H9 (cell line): ENCODE data around the gene CELF4. TPM values are rescaled to one million over a fixed set of nuclear protein-coding genes. Genes with fewer than 3 reads are reported as not detected.

Experiments
- DNase-seq: peaks from one replicate; pipeline ENCODE4 v3.0.0-alpha.2; 2017
- H2AFZ ChIP-seq: one replicate; pipeline ENCODE4 v1.6.1; 2013; ENCODE audit warnings: mild to moderate bottlenecking, low read length, control low read depth, moderate library complexity
- H2AK5ac ChIP-seq: 2 replicates; pipeline ENCODE4 v1.6.1; 2013; ENCODE audit warnings: low read length, control low read depth, mixed read lengths; ENCODE audit not compliant: insufficient read length
- H2BK120ac ChIP-seq: one replicate; pipeline ENCODE4 v1.6.1; 2013; ENCODE audit warnings: low read depth, mild to moderate bottlenecking, low read length, control low read depth, inconsistent platforms; ENCODE audit not compliant: poor library complexity, severe bottlenecking
- H2BK12ac ChIP-seq: 2 replicates; pipeline ENCODE4 v1.6.1; 2013; ENCODE audit warnings: low read length, control low read depth, mixed read lengths, low read depth; ENCODE audit not compliant: insufficient read length
- H2BK15ac ChIP-seq: 2 replicates; pipeline ENCODE4 v1.6.1; 2013; ENCODE audit warnings: low read depth, low read length, control low read depth
- H2BK20ac ChIP-seq: one replicate; pipeline ENCODE4 v1.6.1; 2013; ENCODE audit warnings: low read depth, mild to moderate bottlenecking, low read length, control low read depth, inconsistent platforms; ENCODE audit not compliant: poor library complexity, severe bottlenecking
- H2BK5ac ChIP-seq: 2 replicates; pipeline ENCODE4 v1.6.1; 2013; ENCODE audit warnings: low read length, control low read depth, mixed read lengths; ENCODE audit not compliant: insufficient read length
- H3K14ac ChIP-seq: 2 replicates; pipeline ENCODE4 v1.6.1; 2013; ENCODE audit warnings: low read length, control low read depth; ENCODE audit not compliant: insufficient read depth
- H3K18ac ChIP-seq: 2 replicates; pipeline ENCODE4 v1.6.1; 2013; ENCODE audit warnings: low read depth, mild to moderate bottlenecking, mixed read lengths, low read length, control low read depth; ENCODE audit not compliant: insufficient read length
- H3K23ac ChIP-seq: 2 replicates; pipeline ENCODE4 v1.6.1; 2013; ENCODE audit warnings: low read length, control low read depth, mixed read lengths, low read depth; ENCODE audit not compliant: insufficient read length
- H3K23me2 ChIP-seq: 2 replicates; pipeline ENCODE4 v1.6.1; 2013; ENCODE audit warnings: low read depth, mild to moderate bottlenecking, mixed read lengths, low read length, control low read depth; ENCODE audit not compliant: insufficient read length, poor library complexity, severe bottlenecking
- H3K27ac ChIP-seq: 2 replicates; pipeline ENCODE4 v1.5.1; 2013; ENCODE audit warnings: low read length, control low read depth, mixed read lengths, low read depth; ENCODE audit not compliant: insufficient read length
- H3K27me3 ChIP-seq: 2 replicates; pipeline ENCODE4 v1.6.1; 2013; ENCODE audit warnings: low read length, control low read depth, inconsistent platforms; ENCODE audit not compliant: insufficient read depth
- H3K4ac ChIP-seq: 2 replicates; pipeline ENCODE4 v1.6.1; 2013; ENCODE audit warnings: low read depth, mild to moderate bottlenecking, control low read depth, inconsistent platforms, low read length, moderate library complexity
- H3K4me1 ChIP-seq: 2 replicates; pipeline ENCODE4 v1.6.1; 2013; ENCODE audit warnings: low read length, control low read depth, inconsistent platforms; ENCODE audit not compliant: insufficient read depth
- H3K4me2 ChIP-seq: 2 replicates; pipeline ENCODE4 v1.6.1; 2013; ENCODE audit warnings: low read length, control low read depth, mixed read lengths; ENCODE audit not compliant: insufficient read length, insufficient read depth
- H3K56ac ChIP-seq: 2 replicates; pipeline ENCODE4 v1.6.1; 2013; ENCODE audit warnings: low read depth, mild to moderate bottlenecking, mixed read lengths, low read length, control low read depth; ENCODE audit not compliant: insufficient read length
- H3K79me1 ChIP-seq: 2 replicates; pipeline ENCODE4 v1.6.1; 2013; ENCODE audit warnings: low read depth, mild to moderate bottlenecking, moderate library complexity, low read length, control low read depth, inconsistent platforms; ENCODE audit not compliant: insufficient read depth, poor library complexity, severe bottlenecking
- H3K79me2 ChIP-seq: 2 replicates; pipeline ENCODE4 v1.6.1; 2013; ENCODE audit warnings: low read length, control low read depth, inconsistent platforms; ENCODE audit not compliant: insufficient read depth
- H3K9ac ChIP-seq: 2 replicates; pipeline ENCODE4 v1.6.1; 2013; ENCODE audit warnings: low read length, control low read depth, mixed read lengths; ENCODE audit not compliant: insufficient read length; ENCODE audit errors: extremely low read depth
- H3K9me3 ChIP-seq: one replicate; pipeline ENCODE4 v1.6.1; 2013; ENCODE audit warnings: low read depth, low read length, inconsistent platforms; ENCODE audit not compliant: control insufficient read depth
- H3T11ph ChIP-seq: one replicate; pipeline ENCODE4 v1.6.1; 2013; ENCODE audit warnings: mild to moderate bottlenecking, low read length, control low read depth, inconsistent platforms
- H4K20me1 ChIP-seq: one replicate; pipeline ENCODE4 v1.6.1; 2013; ENCODE audit not compliant: control insufficient read depth, insufficient read length, insufficient read depth
- H4K5ac ChIP-seq: 2 replicates; pipeline ENCODE4 v1.6.1; 2013; ENCODE audit warnings: low read depth, mild to moderate bottlenecking, mixed read lengths, low read length, control low read depth; ENCODE audit not compliant: insufficient read length
- H4K8ac ChIP-seq: replicated peaks from 2 replicates; pipeline ENCODE4 v1.6.1; 2013; ENCODE audit warnings: low read length, control low read depth, mixed read lengths, low read depth; ENCODE audit not compliant: insufficient read length
- H4K91ac ChIP-seq: 2 replicates; pipeline ENCODE4 v1.6.1; 2013; ENCODE audit warnings: low read depth, mild to moderate bottlenecking, moderate library complexity, mixed read lengths, low read length, control low read depth; ENCODE audit not compliant: insufficient read length
- H3K27ac Mint-ChIP-seq, 3 experiments: 2 replicates in 2 of 3; 3 replicates in 1 of 3; pipeline ENCODE4 v1.8.0; 2020 to 2021; ENCODE audit warnings: mixed read lengths in 3 of 3, mild to moderate bottlenecking in 1 of 3, moderate library complexity in 1 of 3
- H3K27me3 Mint-ChIP-seq: 2 replicates; pipeline ENCODE4 v1.8.0; 2021; ENCODE audit warnings: low read depth, mild to moderate bottlenecking, moderate library complexity, mixed read lengths
- H3K36me3 Mint-ChIP-seq, 3 experiments: 2 replicates in 2 of 3; 3 replicates in 1 of 3; pipeline ENCODE4 v1.8.0; 2020 to 2021; ENCODE audit warnings: low read depth in 3 of 3, mixed read lengths in 3 of 3; ENCODE audit not compliant: insufficient read depth in 1 of 3
- H3K4me1 Mint-ChIP-seq, 2 experiments: 2 replicates each; pipeline ENCODE4 v1.8.0; 2020; ENCODE audit warnings: mixed read lengths in 2 of 2
- H3K4me3 Mint-ChIP-seq, 2 experiments: 2 replicates in 1 of 2; 3 replicates in 1 of 2; pipeline ENCODE4 v1.8.0; 2020 to 2021; ENCODE audit warnings: mild to moderate bottlenecking in 2 of 2, mixed read lengths in 2 of 2, moderate library complexity in 1 of 2
- H3K9me3 Mint-ChIP-seq, 2 experiments: 2 replicates in 1 of 2; 3 replicates in 1 of 2; pipeline ENCODE4 v1.8.0; 2020; ENCODE audit warnings: mild to moderate bottlenecking in 2 of 2, mixed read lengths in 2 of 2, moderate library complexity in 1 of 2
- WGBS: extraction: QIAGEN DNeasy Blood & Tissue Kit; methylation state at CpG from one replicate; pipeline ENCODE4 v1.1.7; 2013; ENCODE audit warnings: missing lambda C conversion rate, low lambda C conversion rate, mixed read lengths; ENCODE audit not compliant: insufficient read length; ENCODE audit errors: extremely low coverage; 5-methylcytosine and 5-hydroxymethylcytosine counted together
- total RNA-seq: library from RNA; stranded (reverse); gene quantifications from 2 replicates; pipeline ENCODE4 v1.2.1, GENCODE V29; 2021
- TF ChIP-seq, protein P1 (sequence below): fragments of 200-600 bp; sonication (generic); conservative IDR thresholded peaks from 3 replicates; pipeline ENCODE4 v1.8.0; 2021; ENCODE audit warnings: antibody characterized with exemption, mild to moderate bottlenecking

CELF4 gene
- total RNA-seq, 1 experiment from 2014 or later = 1.1 TPM

GRCh38 chr18:37541517-37541916, 24.1 kb downstream of the CELF4 start:
- Histone ChIP-seq H2BK120ac (no peak overlapping the region), H3T11ph (no peak overlapping the region), H4K5ac (no peak overlapping the region), H3K23me2 (peaks cover 4% of the 10 kb centered on the region), H3K27ac (no peak overlapping the region), H2AK5ac (no peak overlapping the region), H3K23ac (no peak overlapping the region), H3K4me2 (no peak overlapping the region), H2BK15ac (no peak overlapping the region), H3K4ac (no peak overlapping the region), H2BK5ac (no peak overlapping the region), H3K79me2 (no peaks in the 10 kb centered on the region), H3K56ac (no peak overlapping the region), H4K91ac (no peak overlapping the region), H4K8ac (no peak overlapping the region), H3K79me1 (no peaks in the 10 kb centered on the region), H3K9me3 (no peaks in the 10 kb centered on the region), H2BK12ac (no peak overlapping the region), H2BK20ac (no peak overlapping the region), H3K14ac (no peak overlapping the region), H3K27me3 (no peaks in the 10 kb centered on the region; the same call in 1 of the 2 replicates), H3K9ac (no peak overlapping the region), H3K18ac (no peak overlapping the region), H2AFZ (no peak overlapping the region), H4K20me1 (no peaks in the 10 kb centered on the region), H3K4me1 (peaks cover 3% of the 10 kb centered on the region; the same call in 1 of the 2 replicates)
- Mint-ChIP-seq H3K4me1 (peaks cover 20 to 41% of the 10 kb centered on the region in 2 experiments), H3K9me3 (no peaks in the 10 kb centered on the region), H3K4me3 (no peak overlapping the region), H3K27ac (no peak overlapping the region), H3K27me3 (peaks cover 44% of the 10 kb centered on the region), H3K36me3 (no peaks in the 10 kb centered on the region)
- no CpG with 5 or more reads among the region's 7 CpGs for WGBS
- TF ChIP-seq, protein P1, sequence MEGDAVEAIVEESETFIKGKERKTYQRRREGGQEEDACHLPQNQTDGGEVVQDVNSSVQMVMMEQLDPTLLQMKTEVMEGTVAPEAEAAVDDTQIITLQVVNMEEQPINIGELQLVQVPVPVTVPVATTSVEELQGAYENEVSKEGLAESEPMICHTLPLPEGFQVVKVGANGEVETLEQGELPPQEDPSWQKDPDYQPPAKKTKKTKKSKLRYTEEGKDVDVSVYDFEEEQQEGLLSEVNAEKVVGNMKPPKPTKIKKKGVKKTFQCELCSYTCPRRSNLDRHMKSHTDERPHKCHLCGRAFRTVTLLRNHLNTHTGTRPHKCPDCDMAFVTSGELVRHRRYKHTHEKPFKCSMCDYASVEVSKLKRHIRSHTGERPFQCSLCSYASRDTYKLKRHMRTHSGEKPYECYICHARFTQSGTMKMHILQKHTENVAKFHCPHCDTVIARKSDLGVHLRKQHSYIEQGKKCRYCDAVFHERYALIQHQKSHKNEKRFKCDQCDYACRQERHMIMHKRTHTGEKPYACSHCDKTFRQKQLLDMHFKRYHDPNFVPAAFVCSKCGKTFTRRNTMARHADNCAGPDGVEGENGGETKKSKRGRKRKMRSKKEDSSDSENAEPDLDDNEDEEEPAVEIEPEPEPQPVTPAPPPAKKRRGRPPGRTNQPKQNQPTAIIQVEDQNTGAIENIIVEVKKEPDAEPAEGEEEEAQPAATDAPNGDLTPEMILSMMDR = no peak
- DNase-seq = no peak
